GM19467 (cell line): ENCODE data around the gene G3BP1.
"Not testable (repeated sequence)": the region's sequence is repeated elsewhere in the genome, so short reads cannot be mapped to it uniquely, and the experiment has no call there.

ENCODE experiments used
- ATAC-seq: cut with Tn5 transposase; IDR thresholded peaks from one replicate; pipeline ENCODE4 v1.9.1; 2021; ENCODE audit warnings: mild to moderate bottlenecking, moderate library complexity; ENCODE audit not compliant: unreplicated experiment

Gene G3BP1

DNA sequence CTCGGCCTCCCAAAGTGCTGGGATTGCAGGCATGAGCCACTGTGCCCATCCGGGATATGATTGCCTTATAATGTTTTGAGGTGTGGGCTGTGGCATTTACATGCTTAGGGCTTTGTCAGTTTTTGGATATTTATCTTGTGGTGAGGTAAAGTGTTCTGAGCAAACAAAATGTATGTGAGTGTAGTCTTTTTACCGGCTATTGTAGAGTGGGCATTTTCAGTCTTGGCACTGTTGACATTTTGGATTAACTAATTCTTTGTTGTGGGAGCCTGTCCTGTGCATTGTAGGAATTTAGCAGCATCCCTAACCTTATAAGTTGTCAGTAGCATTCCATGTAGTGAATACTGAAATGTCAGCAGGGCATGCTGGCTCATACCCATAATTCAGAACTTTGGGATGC lies 21.6 kb downstream of the G3BP1 start:
- no peak for ATAC-seq

DNA sequence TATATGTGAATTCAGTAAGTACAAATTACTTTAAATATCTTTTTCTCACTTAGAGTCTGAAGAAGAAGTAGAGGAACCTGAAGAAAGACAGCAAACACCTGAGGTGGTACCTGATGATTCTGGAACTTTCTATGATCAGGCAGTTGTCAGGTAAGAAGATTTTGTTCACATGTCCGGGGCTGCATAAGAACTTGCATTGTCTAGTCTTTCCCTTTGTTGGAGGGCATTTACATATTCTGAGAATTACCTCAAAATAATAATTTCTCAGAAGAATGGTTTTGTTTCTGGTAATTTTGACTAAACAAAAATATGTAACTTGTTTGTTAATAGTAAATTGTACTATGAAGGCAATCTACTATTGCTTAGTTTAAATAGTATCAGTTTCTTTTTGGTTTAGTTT lies 23.7 kb downstream of the G3BP1 start:
- no peak for ATAC-seq

- no peak for ATAC-seq
Observed at GRCh38 chr5:151798674-151799073, 26.9 kb downstream of the G3BP1 start.

DNA sequence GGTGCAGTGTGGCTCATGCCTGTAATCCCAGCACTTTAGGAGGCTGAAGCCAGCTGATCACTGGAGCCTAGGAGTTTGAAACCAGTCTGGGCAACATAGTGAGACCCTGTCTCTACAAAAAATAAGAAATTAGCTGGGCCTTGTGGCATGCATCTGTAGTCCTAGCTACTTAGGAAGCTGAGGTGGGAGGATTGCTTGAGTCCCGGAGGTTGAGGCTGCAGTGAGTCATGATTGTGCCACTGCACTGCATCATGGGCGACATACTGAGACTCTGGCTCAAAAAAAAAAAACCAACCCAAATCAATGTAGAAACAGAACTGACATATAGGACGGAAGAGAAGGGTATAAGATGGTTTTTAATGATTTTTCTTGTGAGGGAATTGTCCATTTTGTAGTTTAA lies 27.7 kb downstream of the G3BP1 start:
- ATAC-seq, result no peak

- ATAC-seq, result no peak
Observed at GRCh38 chr5:151800532-151800931, 28.8 kb downstream of the G3BP1 start.

DNA sequence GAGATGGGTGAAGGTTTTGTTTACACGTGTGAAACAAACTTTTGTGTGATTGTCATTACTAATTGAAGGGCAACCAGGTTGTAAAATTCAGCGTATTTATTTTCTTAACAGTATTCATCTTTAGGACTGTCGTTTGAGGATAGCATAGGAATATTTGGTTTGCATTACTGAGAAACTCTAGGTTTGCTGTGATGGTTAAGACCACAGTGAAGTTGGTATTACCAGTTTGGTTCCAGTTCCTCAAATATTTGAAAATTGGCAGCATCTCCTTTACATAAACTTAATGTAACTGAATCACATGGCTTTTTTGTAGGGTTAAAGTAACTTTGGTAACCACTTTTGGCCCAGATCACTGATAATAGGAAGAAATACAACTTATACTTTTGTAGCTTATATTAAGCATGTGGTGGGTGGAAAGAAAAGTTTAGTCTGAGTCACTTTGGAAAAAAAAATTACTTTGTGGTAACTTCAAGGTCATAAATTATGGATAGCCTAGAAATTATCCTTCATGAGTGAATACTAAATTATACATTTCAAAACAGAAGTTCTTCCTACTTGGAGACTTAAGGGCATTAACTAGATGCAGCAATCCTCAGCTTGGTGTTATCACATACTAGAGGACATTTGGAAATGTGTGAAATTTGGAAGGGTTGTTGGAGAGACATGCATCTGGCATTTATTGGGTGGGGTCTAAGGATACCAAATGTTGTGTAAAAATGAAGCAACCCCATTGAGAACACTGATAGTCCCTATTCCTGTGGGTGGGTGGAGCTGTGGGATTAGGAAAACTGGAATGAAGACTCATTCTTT lies 33.9 kb downstream of the G3BP1 start:
- no peak for ATAC-seq

GRCh38 chr5:151808451-151809169 lies 36.9 kb downstream of the G3BP1 start:
- no peak for ATAC-seq

GRCh38 chr5:151810449-151810848 lies 38.7 kb downstream of the G3BP1 start:
- ATAC-seq, result no peak

- ATAC-seq, result no peak
Observed at GRCh38 chr5:151810897-151811296, 39.1 kb downstream of the G3BP1 start.

DNA sequence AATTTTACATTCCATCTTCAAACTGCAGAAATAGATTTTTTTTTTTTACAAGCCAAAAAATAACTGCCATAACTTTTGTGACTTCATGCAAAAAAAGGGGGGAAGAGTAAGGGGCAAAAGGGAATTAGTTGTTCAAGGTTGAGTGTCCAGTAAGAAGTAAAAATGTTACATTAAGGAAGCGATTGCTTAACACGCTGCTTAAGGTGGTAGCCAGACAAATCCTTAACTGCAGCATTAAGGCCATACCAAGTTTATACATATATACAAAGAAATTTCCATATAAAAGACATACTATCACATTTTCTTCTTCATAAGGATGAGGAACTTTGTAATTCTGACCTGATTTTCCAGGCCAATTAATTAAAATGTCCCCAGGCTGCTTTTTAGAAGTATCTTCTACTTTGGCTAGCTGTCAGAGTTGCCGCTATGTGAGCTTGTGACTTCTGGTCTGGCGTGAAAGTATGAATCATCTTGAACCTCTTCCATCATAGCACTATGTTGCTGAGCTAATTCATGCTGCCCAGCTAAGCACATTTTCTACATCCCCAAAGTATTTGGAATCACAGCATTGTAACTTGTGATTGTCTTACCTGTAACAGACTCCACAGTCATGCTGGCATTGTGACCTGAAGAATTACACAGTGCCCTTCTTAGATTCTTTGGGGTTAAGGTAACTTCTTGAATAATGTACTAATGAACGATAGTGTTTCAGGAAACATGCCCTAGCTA lies 40.0 kb downstream of the G3BP1 start:
- no peak for ATAC-seq

DNA sequence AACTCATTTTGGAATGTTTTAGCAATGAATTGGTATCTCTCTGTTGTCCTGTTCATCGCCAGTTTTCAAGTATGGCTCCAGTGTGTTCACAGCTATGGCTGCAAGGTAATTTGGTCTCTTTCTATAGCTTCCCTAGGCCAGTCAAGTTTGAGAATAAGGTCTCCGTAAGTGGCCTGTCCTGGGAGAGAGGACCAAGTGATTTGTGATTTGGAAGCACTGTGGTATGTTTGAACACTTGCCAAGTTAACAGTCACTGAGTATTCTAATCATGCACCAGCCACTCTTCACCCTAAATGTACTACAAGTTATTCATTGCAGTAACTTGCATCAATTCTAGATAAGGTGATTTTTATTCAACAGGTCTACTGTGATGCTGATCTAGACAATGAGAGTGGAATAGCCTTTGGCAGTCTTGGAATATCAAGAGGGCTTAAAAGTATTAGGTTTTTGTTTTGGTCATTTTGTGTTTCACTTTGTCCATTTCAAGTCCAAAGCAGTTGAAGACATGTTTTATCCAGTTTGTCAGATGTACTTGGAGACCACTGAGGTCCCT lies 41.1 kb downstream of the G3BP1 start:
- ATAC-seq, result no peak

GRCh38 chr5:151815051-151815450 lies 43.3 kb downstream of the G3BP1 start:
- no peak for ATAC-seq

DNA sequence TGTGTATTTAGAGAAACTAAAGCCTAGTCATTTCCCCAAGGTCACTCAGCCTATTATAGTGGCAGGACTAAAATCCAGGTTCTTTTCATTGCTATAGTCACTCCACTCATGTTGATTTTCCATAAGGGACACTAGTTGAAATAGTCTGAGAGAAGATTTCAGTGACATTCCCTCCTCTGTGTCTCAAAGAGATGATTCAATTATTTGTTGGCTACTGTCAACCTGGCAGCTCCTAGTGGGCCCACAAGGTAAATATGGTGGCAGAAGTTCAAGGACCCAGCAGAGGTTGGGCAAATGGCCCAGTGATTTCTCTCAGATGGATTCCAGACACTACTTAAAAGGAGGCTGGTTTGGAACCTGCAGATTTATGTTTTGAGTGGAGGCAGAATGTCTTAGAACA lies 48.1 kb downstream of the G3BP1 start:
- ATAC-seq, result no peak

GRCh38 chr5:151820271-151820670 lies 48.5 kb downstream of the G3BP1 start:
- ATAC-seq, result no peak

GRCh38 chr5:151820903-151821302 lies 49.1 kb downstream of the G3BP1 start:
- no peak for ATAC-seq

GRCh38 chr5:151822141-151822540 lies 50.4 kb downstream of the G3BP1 start:
- no peak for ATAC-seq

DNA sequence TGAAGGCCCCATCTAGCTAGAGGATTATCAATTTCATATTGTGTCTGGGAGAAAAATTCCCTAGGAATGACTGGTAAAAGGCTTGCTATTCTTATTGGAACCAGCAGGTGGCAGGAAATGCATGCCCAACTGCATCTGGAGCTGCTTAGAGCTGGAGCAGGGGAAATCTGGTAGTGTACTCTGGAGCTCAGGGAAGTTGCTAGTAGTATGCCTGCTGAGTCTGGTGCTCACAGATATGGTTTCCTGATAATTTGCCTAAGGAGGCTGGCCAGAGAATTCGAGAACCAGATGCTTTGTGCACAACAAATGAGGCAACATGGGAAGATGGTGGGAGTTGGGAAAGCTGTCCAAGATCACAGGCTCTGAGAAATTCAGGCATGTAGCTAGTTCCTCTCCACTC lies 53.7 kb downstream of the G3BP1 start:
- ATAC-seq, result peak; percentile 59

DNA sequence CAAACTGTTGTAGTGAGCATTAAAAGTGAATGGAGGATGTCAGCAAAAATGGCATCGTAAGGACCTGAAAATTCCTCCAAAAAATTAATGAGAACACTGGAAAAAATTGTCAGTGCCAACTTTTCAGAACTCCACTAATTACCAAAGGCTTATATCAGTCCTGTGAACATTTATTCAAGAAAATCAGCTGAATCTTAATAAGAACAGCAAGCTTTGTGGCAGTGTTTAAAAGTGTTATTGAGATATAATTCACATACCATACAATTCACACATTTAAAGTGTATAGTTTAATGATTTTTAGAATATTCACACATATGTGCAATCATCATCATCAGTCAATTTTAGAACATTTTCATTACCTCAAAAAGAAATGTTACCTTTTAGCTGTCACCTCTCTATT lies 57.6 kb downstream of the G3BP1 start:
- no peak for ATAC-seq

DNA sequence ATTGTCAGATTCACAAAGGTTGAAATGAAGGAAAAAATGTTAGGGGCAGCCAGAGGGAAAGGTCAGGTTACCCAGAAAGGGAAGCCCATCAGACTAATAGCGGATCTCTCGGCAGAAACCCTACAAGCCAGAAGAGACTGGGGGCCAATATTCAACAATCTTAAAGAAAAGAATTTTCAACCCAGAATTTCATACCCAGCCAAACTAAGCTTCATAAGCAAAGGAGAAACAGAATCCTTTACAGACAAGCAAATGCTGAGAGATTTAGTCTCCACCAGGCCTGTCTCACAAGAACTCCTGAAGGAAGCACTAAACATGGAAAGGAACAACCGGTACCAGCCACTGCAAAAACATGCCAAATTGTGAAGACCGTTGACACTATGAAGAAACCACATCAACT lies 61.1 kb downstream of the G3BP1 start:
- not testable (repeated sequence) for ATAC-seq

GRCh38 chr5:151846765-151847164 lies 75.0 kb downstream of the G3BP1 start:
- no peak for ATAC-seq

DNA sequence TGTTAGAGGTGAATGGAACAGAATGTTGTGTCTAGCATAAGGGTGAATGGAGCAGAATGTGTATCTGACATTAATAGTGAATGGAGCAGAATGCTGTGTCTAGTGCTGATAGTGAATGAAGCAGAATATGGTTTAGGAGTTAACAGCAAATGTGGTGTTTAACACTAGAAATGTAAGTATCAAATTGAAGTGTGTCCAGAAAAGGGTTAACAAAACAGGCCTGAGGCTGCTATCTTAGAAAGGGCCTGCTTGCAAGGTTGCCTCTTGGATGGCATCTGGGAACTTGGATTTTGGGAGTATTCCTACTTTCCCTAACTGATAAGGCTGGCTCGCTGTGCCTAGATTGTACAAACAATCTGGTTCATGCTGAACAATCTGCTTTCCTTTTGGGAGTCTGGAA lies 76.1 kb downstream of the G3BP1 start:
- no peak for ATAC-seq
